ENCODE data around the gene UBE2I.

- TF ChIP-seq CTCF (IDR thresholded peaks at IDR 0.05) (no peak), TCF7L2 (IDR thresholded peaks at IDR 0.05; ENCODE audit: low read depth, low read length) (no peak), POLR2AphosphoS5 (IDR thresholded peaks at IDR 0.05; ENCODE audit: low read depth, low read length) (0 out of 2 replicates have a peak, but pooled peaks have one; percentile 25)
These were observed 23.8 kb downstream of the UBE2I start, which contains the start of gene BAIAP3 for GRCh38 chr16:1333149-1333812.
